ENCODE data around the gene VHLL. TPM values are rescaled to one million over a fixed set of nuclear protein-coding genes. Genes with fewer than 3 reads are reported as not detected.

The VHLL gene
- total RNA-seq, 1 experiment from 2014 or later, result not detected

- WGBS (ENCODE audit: extremely low coverage, insufficient read length, low lambda C conversion rate), result no CpG with 5 or more reads among the region's 2 CpGs
- Histone ChIP-seq H2BK12ac (ENCODE audit: insufficient read length, low read depth, low read length) (no peak overlapping the region), H3K9me3 (ENCODE audit: control insufficient read depth, low read depth, low read length) (no peaks in the 10 kb centered on the region), H2AFZ (ENCODE audit: low read length) (no peak overlapping the region), H2BK20ac (ENCODE audit: low read depth, low read length, poor library complexity, severe bottlenecking) (no peak overlapping the region), H3K56ac (ENCODE audit: insufficient read length, low read depth, low read length) (no peak overlapping the region), H3K18ac (ENCODE audit: insufficient read length, low read depth, low read length) (no peak overlapping the region), H3K27ac (ENCODE audit: insufficient read length, low read depth, low read length) (no peak overlapping the region), H4K91ac (ENCODE audit: insufficient read length, low read depth, low read length) (no peak overlapping the region), H3K9ac (ENCODE audit: extremely low read depth, insufficient read length, low read length) (no peak overlapping the region), H3K23me2 (ENCODE audit: insufficient read length, low read depth, low read length, poor library complexity, severe bottlenecking) (no peaks in the 10 kb centered on the region), H3K79me1 (ENCODE audit: insufficient read depth, low read depth, low read length, poor library complexity, severe bottlenecking) (no peaks in the 10 kb centered on the region), H3K27me3 (ENCODE audit: insufficient read depth, low read length) (no peaks in the 10 kb centered on the region), H3K4me1 (ENCODE audit: insufficient read depth, low read length) (no peaks in the 10 kb centered on the region), H2AK5ac (ENCODE audit: insufficient read length, low read length) (no peak overlapping the region), H3K4me2 (ENCODE audit: insufficient read depth, insufficient read length, low read length) (no peak overlapping the region), H4K8ac (replicated peaks; ENCODE audit: insufficient read length, low read depth, low read length) (no peak overlapping the region), H3K79me2 (ENCODE audit: insufficient read depth, low read length) (no peaks in the 10 kb centered on the region), H3K23ac (ENCODE audit: insufficient read length, low read depth, low read length) (no peak overlapping the region), H2BK5ac (ENCODE audit: insufficient read length, low read length) (no peak overlapping the region), H2BK15ac (ENCODE audit: low read depth, low read length) (no peak overlapping the region), H4K20me1 (ENCODE audit: control insufficient read depth, insufficient read depth, insufficient read length) (no peaks in the 10 kb centered on the region), H3K14ac (ENCODE audit: insufficient read depth, low read length) (no peak overlapping the region), H2BK120ac (ENCODE audit: low read depth, low read length, poor library complexity, severe bottlenecking) (no peak overlapping the region), H3T11ph (ENCODE audit: low read length) (no peak overlapping the region), H4K5ac (ENCODE audit: insufficient read length, low read depth, low read length) (no peak overlapping the region), H3K4ac (ENCODE audit: low read depth, low read length) (no peak overlapping the region)
- H3K9me3 Mint-ChIP-seq, result no peaks in the 10 kb centered on the region
- H3K36me3 Mint-ChIP-seq (ENCODE audit: insufficient read depth in 1 of 3, low read depth in 3 of 3), result peaks cover 62 to 97% (median 86%) of the 10 kb centered on the region in 3 experiments
- no peaks in the 10 kb centered on the region for H3K4me1 Mint-ChIP-seq
- no peaks in the 10 kb centered on the region for H3K27me3 Mint-ChIP-seq (ENCODE audit: low read depth)
- peak overlapping the region in 1 of 3 experiments; percentile 17; a peak in 1 of 7 replicates for H3K27ac Mint-ChIP-seq
- H3K4me3 Mint-ChIP-seq, result no peak overlapping the region
- DNase-seq, result no peak
- TF ChIP-seq CTCF (conservative IDR thresholded peaks at IDR 0.05), result no peak
Measured at GRCh38 chr1:156260896-156261295, 38.2 kb downstream of the VHLL start.
